CD8-positive, alpha-beta memory T cell (primary cell): ENCODE measurements around the gene DOCK2. TPM values are rescaled to one million over a fixed set of nuclear protein-coding genes. Genes with fewer than 3 reads are reported as not detected.

Source experiments
- CTCF ChIA-PET: fragments of 350-600 bp; sonication (Branson Sonifier 250); formaldehyde crosslinking; loops from one replicate; lab custom pipeline; 2021; ENCODE audit warnings: antibody characterized with exemption; lab: Charles Lee
- POLR2A ChIA-PET: fragments of 350-600 bp; sonication (Branson Sonifier 250); formaldehyde crosslinking; loops from one replicate; lab custom pipeline; 2021; ENCODE audit warnings: antibody characterized with exemption; lab: Charles Lee
- DNase-seq, 5 donors: peaks; one replicate each; pipeline versions ENCODE4 v3.0.0 to v3.0.0-alpha.2; 2020 to 2022; ENCODE audit warnings: mixed read lengths in 1 of 5
- H3K27ac ChIP-seq: one replicate; pipeline ENCODE4 v1.7.0; 2013; ENCODE audit warnings: low read depth, mild to moderate bottlenecking, low read length, moderate library complexity
- H3K27me3 ChIP-seq: 2 replicates; pipeline ENCODE4 v1.7.0; 2013; ENCODE audit warnings: low read length, mild to moderate bottlenecking; ENCODE audit not compliant: insufficient read depth, poor library complexity, severe bottlenecking
- H3K36me3 ChIP-seq: 2 replicates; pipeline ENCODE4 v1.7.0; 2013; ENCODE audit warnings: mild to moderate bottlenecking, low read length, moderate library complexity; ENCODE audit not compliant: insufficient read depth
- H3K4me1 ChIP-seq: 2 replicates; pipeline ENCODE4 v1.7.0; 2013; ENCODE audit warnings: mild to moderate bottlenecking, low read length, moderate library complexity; ENCODE audit not compliant: insufficient read depth
- H3K4me3 ChIP-seq: 2 replicates; pipeline ENCODE4 v1.7.0; 2013; ENCODE audit warnings: mild to moderate bottlenecking, low read length
- H3K9me3 ChIP-seq: 2 replicates; pipeline ENCODE4 v1.7.0; 2013; ENCODE audit warnings: mild to moderate bottlenecking, low read length
- H3K27ac Mint-ChIP-seq, 8 donors: one replicate each; pipeline ENCODE4 v1.8.0; 2020 to 2021; ENCODE audit warnings: mixed read lengths in 8 of 8, mild to moderate bottlenecking in 6 of 8, inconsistent platforms in 3 of 8, moderate library complexity in 3 of 8
- H3K27me3 Mint-ChIP-seq, 2 donors: one replicate each; pipeline ENCODE4 v1.8.0; 2020 to 2021; ENCODE audit warnings: mixed read lengths in 2 of 2, mild to moderate bottlenecking in 1 of 2, moderate library complexity in 1 of 2
- H3K36me3 Mint-ChIP-seq, 3 donors: one replicate each; pipeline ENCODE4 v1.8.0; 2020 to 2021; ENCODE audit warnings: mixed read lengths in 3 of 3, inconsistent platforms in 1 of 3, mild to moderate bottlenecking in 1 of 3
- H3K4me1 Mint-ChIP-seq, 3 donors: one replicate each; pipeline ENCODE4 v1.8.0; 2020 to 2021; ENCODE audit warnings: mixed read lengths in 3 of 3, inconsistent platforms in 1 of 3, mild to moderate bottlenecking in 1 of 3
- H3K4me3 Mint-ChIP-seq, 7 donors: one replicate each; pipeline ENCODE4 v1.8.0; 2020 to 2021; ENCODE audit warnings: mixed read lengths in 7 of 7, mild to moderate bottlenecking in 6 of 7, moderate library complexity in 4 of 7, inconsistent platforms in 2 of 7
- H3K9me3 Mint-ChIP-seq, 5 donors: one replicate each; pipeline ENCODE4 v1.8.0; 2020 to 2022; ENCODE audit warnings: mixed read lengths in 5 of 5, mild to moderate bottlenecking in 3 of 5, moderate library complexity in 2 of 5, inconsistent platforms in 1 of 5
- polyA plus RNA-seq: library from polyadenylated mRNA; unstranded; fragments of 300-500 nt; fragmentation: Illumina TruSeq; gene quantifications from one replicate; pipeline ENCODE4 v1.2.3, GENCODE V29; 2021
- total RNA-seq, 2 experiments: library from RNA; stranded (reverse); gene quantifications; one replicate each; pipeline ENCODE4 v1.2.3, GENCODE V29; 2021

DOCK2 gene
- total and polyA plus RNA-seq, 3 experiments from 2014 or later: 102 to 157 (median 155) TPM

- POLR2A ChIA-PET: no interaction called here
Measured at GRCh38 chr5:169851321-169851850, 214.3 kb downstream of the DOCK2 start.

GRCh38 chr5:169856571-169856970 lies 219.5 kb downstream of the DOCK2 start:
- Histone ChIP-seq H3K4me3 (no peak overlapping the region), H3K27me3 (no peaks in the 10 kb centered on the region), H3K9me3 (no peaks in the 10 kb centered on the region), H3K4me1 (no peaks in the 10 kb centered on the region), H3K27ac (no peak overlapping the region), H3K36me3 (no peaks in the 10 kb centered on the region)
- Mint-ChIP-seq H3K36me3 (peaks cover 23 to 50% (median 25%) of the 10 kb centered on the region in 3 donors), H3K27ac (no peak overlapping the region), H3K27me3 (no peaks in the 10 kb centered on the region), H3K4me1 (peaks cover 48 to 69% (median 62%) of the 10 kb centered on the region in 3 donors), H3K4me3 (no peak overlapping the region), H3K9me3 (peaks cover 0 to 8% (median 4%) of the 10 kb centered on the region in 5 donors)
- CTCF ChIA-PET: no interaction called here
- POLR2A ChIA-PET: no interaction called here
- DNase-seq: no peak

More at GRCh38 chr5:169851321-169851850, 214.3 kb downstream of the DOCK2 start:
- no peak overlapping the region for H3K4me3 ChIP-seq
- Mint-ChIP-seq H3K36me3 (peaks cover 51 to 84% (median 67%) of the 10 kb centered on the region in 3 donors), H3K27me3 (no peaks in the 10 kb centered on the region), H3K9me3 (peaks cover 13 to 32% (median 16%) of the 10 kb centered on the region in 5 donors), H3K4me3 (no peak overlapping the region), H3K4me1 (peaks cover 20 to 34% (median 30%) of the 10 kb centered on the region in 3 donors), H3K27ac (peak overlapping the region in 2 of 8 donors; percentile 55 to 74)
- H3K4me1 ChIP-seq: no peaks in the 10 kb centered on the region
- no peak for DNase-seq
- H3K27me3 ChIP-seq: no peaks in the 10 kb centered on the region
- no peaks in the 10 kb centered on the region for H3K9me3 ChIP-seq
- H3K36me3 ChIP-seq: peaks cover 11% of the 10 kb centered on the region
- no peak overlapping the region for H3K27ac ChIP-seq
- CTCF ChIA-PET: no interaction called here

GRCh38 chr5:169860585-169860984 lies 223.5 kb downstream of the DOCK2 start:
- Mint-ChIP-seq H3K4me1 (peaks cover 47 to 61% (median 60%) of the 10 kb centered on the region in 3 donors), H3K36me3 (peaks cover 4 to 52% (median 17%) of the 10 kb centered on the region in 3 donors)

GRCh38 chr5:169861433-169861832 lies 224.4 kb downstream of the DOCK2 start:
- Histone ChIP-seq H3K27ac (no peak overlapping the region), H3K27me3 (no peaks in the 10 kb centered on the region), H3K9me3 (no peaks in the 10 kb centered on the region), H3K36me3 (peaks cover 6% of the 10 kb centered on the region), H3K4me3 (no peak overlapping the region), H3K4me1 (no peaks in the 10 kb centered on the region)
- no peaks in the 10 kb centered on the region for H3K9me3 Mint-ChIP-seq
- no peak overlapping the region for H3K27ac Mint-ChIP-seq
- POLR2A ChIA-PET: no interaction called here
- H3K27me3 Mint-ChIP-seq: no peaks in the 10 kb centered on the region
- DNase-seq: no peak
- CTCF ChIA-PET: no interaction called here
- no peak overlapping the region for H3K4me3 Mint-ChIP-seq
- H3K36me3 Mint-ChIP-seq: peaks cover 4 to 49% (median 17%) of the 10 kb centered on the region in 3 donors
- peaks cover 43 to 56% (median 53%) of the 10 kb centered on the region in 3 donors for H3K4me1 Mint-ChIP-seq

More at GRCh38 chr5:169860585-169860984, 223.5 kb downstream of the DOCK2 start:
- POLR2A ChIA-PET: no interaction called here
- Histone ChIP-seq H3K4me1 (no peaks in the 10 kb centered on the region), H3K4me3 (no peak overlapping the region), H3K27ac (no peak overlapping the region), H3K36me3 (peaks cover 6% of the 10 kb centered on the region), H3K27me3 (no peaks in the 10 kb centered on the region), H3K9me3 (no peaks in the 10 kb centered on the region)
- CTCF ChIA-PET: no interaction called here
- Mint-ChIP-seq H3K9me3 (no peaks in the 10 kb centered on the region), H3K27me3 (no peaks in the 10 kb centered on the region), H3K27ac (peak overlapping the region in 5 of 8 donors; percentile 10 to 68 (median 17)), H3K4me3 (no peak overlapping the region)
- DNase-seq: no peak

GRCh38 chr5:169861934-169862333 lies 224.9 kb downstream of the DOCK2 start:
- CTCF ChIA-PET: no interaction called here
- Mint-ChIP-seq H3K27me3 (no peaks in the 10 kb centered on the region), H3K36me3 (peaks cover 4 to 54% (median 17%) of the 10 kb centered on the region in 3 donors), H3K4me3 (no peak overlapping the region), H3K27ac (peak overlapping the region in 1 of 8 donors; percentile 46), H3K4me1 (peaks cover 42 to 52% (median 51%) of the 10 kb centered on the region in 3 donors), H3K9me3 (no peaks in the 10 kb centered on the region)
- Histone ChIP-seq H3K27ac (no peak overlapping the region), H3K36me3 (peaks cover 6% of the 10 kb centered on the region), H3K4me1 (no peaks in the 10 kb centered on the region), H3K9me3 (no peaks in the 10 kb centered on the region), H3K27me3 (no peaks in the 10 kb centered on the region), H3K4me3 (no peak overlapping the region)
- DNase-seq: no peak
- POLR2A ChIA-PET: no interaction called here

GRCh38 chr5:169862391-169862811 lies 225.3 kb downstream of the DOCK2 start:
- ChIA-PET POLR2A (no interaction called here), CTCF (no interaction called here)
- no peaks in the 10 kb centered on the region for H3K9me3 Mint-ChIP-seq
- peaks cover 0 to 59% (median 19%) of the 10 kb centered on the region in 3 donors for H3K36me3 Mint-ChIP-seq
- H3K27ac Mint-ChIP-seq: peak overlapping the region in 1 of 8 donors; percentile 46
- Histone ChIP-seq H3K36me3 (peaks cover 6% of the 10 kb centered on the region), H3K4me3 (no peak overlapping the region), H3K27ac (no peak overlapping the region), H3K4me1 (no peaks in the 10 kb centered on the region), H3K27me3 (no peaks in the 10 kb centered on the region), H3K9me3 (no peaks in the 10 kb centered on the region)
- H3K4me1 Mint-ChIP-seq: peaks cover 40 to 47% (median 47%) of the 10 kb centered on the region in 3 donors
- H3K27me3 Mint-ChIP-seq: no peaks in the 10 kb centered on the region
- DNase-seq: no peak
- no peak overlapping the region for H3K4me3 Mint-ChIP-seq

- POLR2A ChIA-PET: no interaction called here
- peaks cover 29 to 43% (median 32%) of the 10 kb centered on the region in 3 donors for H3K4me1 Mint-ChIP-seq
- no peaks in the 10 kb centered on the region for H3K9me3 ChIP-seq
- no peak overlapping the region for H3K4me3 Mint-ChIP-seq
- no peak for DNase-seq
- CTCF ChIA-PET: no interaction called here
- H3K27ac Mint-ChIP-seq: peak overlapping the region in 1 of 8 donors; percentile 22
- no peaks in the 10 kb centered on the region for H3K4me1 ChIP-seq
- H3K36me3 ChIP-seq: peaks cover 6% of the 10 kb centered on the region
- no peak overlapping the region for H3K4me3 ChIP-seq
- H3K27me3 Mint-ChIP-seq: no peaks in the 10 kb centered on the region
- H3K9me3 Mint-ChIP-seq: no peaks in the 10 kb centered on the region
- peaks cover 6 to 72% (median 26%) of the 10 kb centered on the region in 3 donors for H3K36me3 Mint-ChIP-seq
- no peak overlapping the region for H3K27ac ChIP-seq
- no peaks in the 10 kb centered on the region for H3K27me3 ChIP-seq
Measured at GRCh38 chr5:169864483-169864882, 227.4 kb downstream of the DOCK2 start.

- no peak overlapping the region for H3K4me3 ChIP-seq
- DNase-seq: no peak
- no peak overlapping the region for H3K27ac ChIP-seq
- H3K36me3 Mint-ChIP-seq: peaks cover 6 to 89% (median 24%) of the 10 kb centered on the region in 3 donors
- peak overlapping the region in 2 of 8 donors; percentile 4 to 17 for H3K27ac Mint-ChIP-seq
- no peaks in the 10 kb centered on the region for H3K27me3 Mint-ChIP-seq
- no peaks in the 10 kb centered on the region for H3K27me3 ChIP-seq
- peaks cover 10% of the 10 kb centered on the region for H3K36me3 ChIP-seq
- no peaks in the 10 kb centered on the region for H3K4me1 ChIP-seq
- ChIA-PET POLR2A (no interaction called here), CTCF (no interaction called here)
- H3K4me1 Mint-ChIP-seq: peaks cover 12 to 39% (median 13%) of the 10 kb centered on the region in 3 donors
- no peaks in the 10 kb centered on the region for H3K9me3 Mint-ChIP-seq
- H3K9me3 ChIP-seq: no peaks in the 10 kb centered on the region
- H3K4me3 Mint-ChIP-seq: no peak overlapping the region
Measured at GRCh38 chr5:169867347-169867746, 230.3 kb downstream of the DOCK2 start.
